GM23338 (cell line): ENCODE results near the gene COL4A2. TPM values are rescaled to one million over a fixed set of nuclear protein-coding genes. Genes with fewer than 3 reads are reported as not detected.

ENCODE experiments used
- microRNA-seq: library from miRNA; unstranded; fragments of <30 nt; microRNA quantifications from one replicate; pipeline ENCODE4, GENCODE V29; 2017
- polyA plus RNA-seq: library from polyadenylated mRNA; unstranded; fragments of >200 nt; fragmentation: Nextera tagmentation; extraction: Ambion mirVana; gene quantifications from 2 replicates; pipeline ENCODE4 v1.2.1, GENCODE V29; 2016
- small RNA-seq: library from RNA; depleted of rRNA; stranded (forward); fragments of <200 nt; gene quantifications from one replicate; pipeline ENCODE3, GENCODE V24; 2014; ENCODE audit warnings: low replicate concordance
- total RNA-seq: library from RNA; depleted of rRNA; stranded (reverse); fragments of >200 nt; shearing (Covaris generic); gene quantifications from 2 replicates; pipeline ENCODE4 v1.2.3, GENCODE V29; 2014; rRNA removed
- TF ChIP-seq, protein P1 (sequence below): fragments of 250-450 bp; sonication (Bioruptor Pico); IDR thresholded peaks from 2 replicates; pipeline ENCODE4 v1.5.0; 2020; ENCODE audit warnings: mild to moderate bottlenecking, moderate library complexity

The COL4A2 gene
- total and polyA plus RNA-seq, 2 experiments from 2014 or later: 37.4 to 131 TPM

- TF ChIP-seq, protein P1, sequence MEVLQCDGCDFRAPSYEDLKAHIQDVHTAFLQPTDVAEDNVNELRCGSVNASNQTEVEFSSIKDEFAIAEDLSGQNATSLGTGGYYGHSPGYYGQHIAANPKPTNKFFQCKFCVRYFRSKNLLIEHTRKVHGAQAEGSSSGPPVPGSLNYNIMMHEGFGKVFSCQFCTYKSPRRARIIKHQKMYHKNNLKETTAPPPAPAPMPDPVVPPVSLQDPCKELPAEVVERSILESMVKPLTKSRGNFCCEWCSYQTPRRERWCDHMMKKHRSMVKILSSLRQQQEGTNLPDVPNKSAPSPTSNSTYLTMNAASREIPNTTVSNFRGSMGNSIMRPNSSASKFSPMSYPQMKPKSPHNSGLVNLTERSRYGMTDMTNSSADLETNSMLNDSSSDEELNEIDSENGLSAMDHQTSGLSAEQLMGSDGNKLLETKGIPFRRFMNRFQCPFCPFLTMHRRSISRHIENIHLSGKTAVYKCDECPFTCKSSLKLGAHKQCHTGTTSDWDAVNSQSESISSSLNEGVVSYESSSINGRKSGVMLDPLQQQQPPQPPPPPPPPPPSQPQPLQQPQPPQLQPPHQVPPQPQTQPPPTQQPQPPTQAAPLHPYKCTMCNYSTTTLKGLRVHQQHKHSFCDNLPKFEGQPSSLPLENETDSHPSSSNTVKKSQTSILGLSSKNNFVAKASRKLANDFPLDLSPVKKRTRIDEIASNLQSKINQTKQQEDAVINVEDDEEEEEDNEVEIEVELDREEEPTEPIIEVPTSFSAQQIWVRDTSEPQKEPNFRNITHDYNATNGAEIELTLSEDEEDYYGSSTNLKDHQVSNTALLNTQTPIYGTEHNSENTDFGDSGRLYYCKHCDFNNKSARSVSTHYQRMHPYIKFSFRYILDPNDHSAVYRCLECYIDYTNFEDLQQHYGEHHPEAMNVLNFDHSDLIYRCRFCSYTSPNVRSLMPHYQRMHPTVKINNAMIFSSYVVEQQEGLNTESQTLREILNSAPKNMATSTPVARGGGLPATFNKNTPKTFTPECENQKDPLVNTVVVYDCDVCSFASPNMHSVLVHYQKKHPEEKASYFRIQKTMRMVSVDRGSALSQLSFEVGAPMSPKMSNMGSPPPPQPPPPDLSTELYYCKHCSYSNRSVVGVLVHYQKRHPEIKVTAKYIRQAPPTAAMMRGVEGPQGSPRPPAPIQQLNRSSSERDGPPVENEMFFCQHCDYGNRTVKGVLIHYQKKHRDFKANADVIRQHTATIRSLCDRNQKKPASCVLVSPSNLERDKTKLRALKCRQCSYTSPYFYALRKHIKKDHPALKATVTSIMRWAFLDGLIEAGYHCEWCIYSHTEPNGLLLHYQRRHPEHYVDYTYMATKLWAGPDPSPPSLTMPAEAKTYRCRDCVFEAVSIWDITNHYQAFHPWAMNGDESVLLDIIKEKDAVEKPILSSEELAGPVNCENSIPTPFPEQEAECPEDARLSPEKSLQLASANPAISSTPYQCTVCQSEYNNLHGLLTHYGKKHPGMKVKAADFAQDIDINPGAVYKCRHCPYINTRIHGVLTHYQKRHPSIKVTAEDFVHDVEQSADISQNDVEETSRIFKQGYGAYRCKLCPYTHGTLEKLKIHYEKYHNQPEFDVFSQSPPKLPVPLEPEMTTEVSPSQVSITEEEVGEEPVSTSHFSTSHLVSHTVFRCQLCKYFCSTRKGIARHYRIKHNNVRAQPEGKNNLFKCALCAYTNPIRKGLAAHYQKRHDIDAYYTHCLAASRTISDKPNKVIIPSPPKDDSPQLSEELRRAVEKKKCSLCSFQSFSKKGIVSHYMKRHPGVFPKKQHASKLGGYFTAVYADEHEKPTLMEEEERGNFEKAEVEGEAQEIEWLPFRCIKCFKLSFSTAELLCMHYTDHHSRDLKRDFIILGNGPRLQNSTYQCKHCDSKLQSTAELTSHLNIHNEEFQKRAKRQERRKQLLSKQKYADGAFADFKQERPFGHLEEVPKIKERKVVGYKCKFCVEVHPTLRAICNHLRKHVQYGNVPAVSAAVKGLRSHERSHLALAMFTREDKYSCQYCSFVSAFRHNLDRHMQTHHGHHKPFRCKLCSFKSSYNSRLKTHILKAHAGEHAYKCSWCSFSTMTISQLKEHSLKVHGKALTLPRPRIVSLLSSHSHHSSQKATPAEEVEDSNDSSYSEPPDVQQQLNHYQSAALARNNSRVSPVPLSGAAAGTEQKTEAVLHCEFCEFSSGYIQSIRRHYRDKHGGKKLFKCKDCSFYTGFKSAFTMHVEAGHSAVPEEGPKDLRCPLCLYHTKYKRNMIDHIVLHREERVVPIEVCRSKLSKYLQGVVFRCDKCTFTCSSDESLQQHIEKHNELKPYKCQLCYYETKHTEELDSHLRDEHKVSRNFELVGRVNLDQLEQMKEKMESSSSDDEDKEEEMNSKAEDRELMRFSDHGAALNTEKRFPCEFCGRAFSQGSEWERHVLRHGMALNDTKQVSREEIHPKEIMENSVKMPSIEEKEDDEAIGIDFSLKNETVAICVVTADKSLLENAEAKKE (CRISPR knock-in tag): no peak
Measured at GRCh38 chr13:110562036-110562597, 255.0 kb downstream of the COL4A2 start (continued).

Small RNA genes within 50 kb of the gene (microRNA-seq; reads per million reads assigned to microRNA genes)
- gene MIR8073: not detected

Small RNA genes within 50 kb of the gene (small RNA-seq; reads per million reads assigned to genes)
- gene MIR8073: not detected

Other genes starting within 250 kb of the COL4A2 start
- gene COL4A1, start 127 bp upstream of the COL4A2 start, total RNA-seq: 110 and 112 TPM in 2 replicates
- gene COL4A1, start 127 bp upstream of the COL4A2 start, polyA plus RNA-seq: 38.7 and 39.1 TPM in 2 replicates